HEK293 (cell line): ENCODE results near the gene KRTAP9-6.
"Not testable (repeated sequence)": the region's sequence is repeated elsewhere in the genome, so short reads cannot be mapped to it uniquely, and the experiment has no call there.

Experiments
- ZNF561 ChIP-seq: fragments of 450-650 bp; IDR thresholded peaks from 2 replicates; pipeline ENCODE4 v1.5.1; 2018; ENCODE audit warnings: missing biosample characterization, missing genetic modification characterization, borderline replicate concordance
- TF ChIP-seq, protein P1 (sequence below): fragments of 450-650 bp; formaldehyde crosslinking; IDR thresholded peaks from 2 replicates; pipeline ENCODE4 v1.5.1; 2016; ENCODE audit warnings: missing biosample characterization, missing genetic modification characterization
- TF ChIP-seq, protein P2 (sequence below): fragments of 450-650 bp; formaldehyde crosslinking; IDR thresholded peaks from 2 replicates; pipeline ENCODE4 v1.5.1; 2016; ENCODE audit warnings: missing biosample characterization, missing genetic modification characterization

DNA sequence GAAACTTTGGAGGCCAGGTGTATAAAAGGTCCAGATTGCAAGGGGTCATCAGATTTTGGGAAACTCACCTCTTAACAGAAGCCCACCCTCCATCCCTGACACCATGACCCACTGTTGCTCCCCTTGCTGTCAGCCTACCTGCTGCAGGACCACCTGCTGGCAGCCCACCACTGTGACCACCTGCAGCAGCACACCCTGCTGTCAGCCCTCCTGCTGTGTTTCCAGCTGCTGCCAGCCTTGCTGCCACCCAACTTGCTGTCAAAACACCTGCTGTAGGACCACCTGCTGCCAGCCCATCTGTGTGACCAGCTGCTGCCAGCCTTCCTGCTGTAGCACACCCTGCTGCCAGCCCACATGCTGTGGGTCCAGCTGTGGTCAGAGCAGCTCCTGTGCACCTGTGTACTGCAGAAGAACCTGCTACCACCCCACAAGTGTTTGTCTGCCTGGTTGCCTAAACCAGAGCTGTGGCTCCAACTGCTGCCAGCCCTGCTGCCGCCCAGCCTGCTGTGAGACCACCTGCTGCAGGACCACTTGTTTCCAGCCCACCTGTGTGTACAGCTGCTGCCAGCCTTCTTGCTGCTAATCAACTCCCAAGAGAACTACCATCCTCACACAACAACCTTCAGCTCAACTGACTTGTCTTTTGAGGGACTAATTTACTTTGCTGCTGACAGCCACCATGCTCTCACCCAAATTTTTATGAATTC, 32.6 kb upstream of the KRTAP9-6 start, which contains the start of gene KRTAP9-3:
- TF ChIP-seq, protein P1, sequence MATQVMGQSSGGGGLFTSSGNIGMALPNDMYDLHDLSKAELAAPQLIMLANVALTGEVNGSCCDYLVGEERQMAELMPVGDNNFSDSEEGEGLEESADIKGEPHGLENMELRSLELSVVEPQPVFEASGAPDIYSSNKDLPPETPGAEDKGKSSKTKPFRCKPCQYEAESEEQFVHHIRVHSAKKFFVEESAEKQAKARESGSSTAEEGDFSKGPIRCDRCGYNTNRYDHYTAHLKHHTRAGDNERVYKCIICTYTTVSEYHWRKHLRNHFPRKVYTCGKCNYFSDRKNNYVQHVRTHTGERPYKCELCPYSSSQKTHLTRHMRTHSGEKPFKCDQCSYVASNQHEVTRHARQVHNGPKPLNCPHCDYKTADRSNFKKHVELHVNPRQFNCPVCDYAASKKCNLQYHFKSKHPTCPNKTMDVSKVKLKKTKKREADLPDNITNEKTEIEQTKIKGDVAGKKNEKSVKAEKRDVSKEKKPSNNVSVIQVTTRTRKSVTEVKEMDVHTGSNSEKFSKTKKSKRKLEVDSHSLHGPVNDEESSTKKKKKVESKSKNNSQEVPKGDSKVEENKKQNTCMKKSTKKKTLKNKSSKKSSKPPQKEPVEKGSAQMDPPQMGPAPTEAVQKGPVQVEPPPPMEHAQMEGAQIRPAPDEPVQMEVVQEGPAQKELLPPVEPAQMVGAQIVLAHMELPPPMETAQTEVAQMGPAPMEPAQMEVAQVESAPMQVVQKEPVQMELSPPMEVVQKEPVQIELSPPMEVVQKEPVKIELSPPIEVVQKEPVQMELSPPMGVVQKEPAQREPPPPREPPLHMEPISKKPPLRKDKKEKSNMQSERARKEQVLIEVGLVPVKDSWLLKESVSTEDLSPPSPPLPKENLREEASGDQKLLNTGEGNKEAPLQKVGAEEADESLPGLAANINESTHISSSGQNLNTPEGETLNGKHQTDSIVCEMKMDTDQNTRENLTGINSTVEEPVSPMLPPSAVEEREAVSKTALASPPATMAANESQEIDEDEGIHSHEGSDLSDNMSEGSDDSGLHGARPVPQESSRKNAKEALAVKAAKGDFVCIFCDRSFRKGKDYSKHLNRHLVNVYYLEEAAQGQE (tag by site-specific recombination): not testable (repeated sequence)
- TF ChIP-seq, protein P2, sequence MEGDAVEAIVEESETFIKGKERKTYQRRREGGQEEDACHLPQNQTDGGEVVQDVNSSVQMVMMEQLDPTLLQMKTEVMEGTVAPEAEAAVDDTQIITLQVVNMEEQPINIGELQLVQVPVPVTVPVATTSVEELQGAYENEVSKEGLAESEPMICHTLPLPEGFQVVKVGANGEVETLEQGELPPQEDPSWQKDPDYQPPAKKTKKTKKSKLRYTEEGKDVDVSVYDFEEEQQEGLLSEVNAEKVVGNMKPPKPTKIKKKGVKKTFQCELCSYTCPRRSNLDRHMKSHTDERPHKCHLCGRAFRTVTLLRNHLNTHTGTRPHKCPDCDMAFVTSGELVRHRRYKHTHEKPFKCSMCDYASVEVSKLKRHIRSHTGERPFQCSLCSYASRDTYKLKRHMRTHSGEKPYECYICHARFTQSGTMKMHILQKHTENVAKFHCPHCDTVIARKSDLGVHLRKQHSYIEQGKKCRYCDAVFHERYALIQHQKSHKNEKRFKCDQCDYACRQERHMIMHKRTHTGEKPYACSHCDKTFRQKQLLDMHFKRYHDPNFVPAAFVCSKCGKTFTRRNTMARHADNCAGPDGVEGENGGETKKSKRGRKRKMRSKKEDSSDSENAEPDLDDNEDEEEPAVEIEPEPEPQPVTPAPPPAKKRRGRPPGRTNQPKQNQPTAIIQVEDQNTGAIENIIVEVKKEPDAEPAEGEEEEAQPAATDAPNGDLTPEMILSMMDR (tag by site-specific recombination): not testable (repeated sequence)
- TF ChIP-seq ZNF561 (tag by site-specific recombination): not testable (repeated sequence)
